Measurements from ENCODE around the gene KRR1.
"Not testable (repeated sequence)": the region's sequence is repeated elsewhere in the genome, so short reads cannot be mapped to it uniquely, and the experiment has no call there.

Gene KRR1

DNA sequence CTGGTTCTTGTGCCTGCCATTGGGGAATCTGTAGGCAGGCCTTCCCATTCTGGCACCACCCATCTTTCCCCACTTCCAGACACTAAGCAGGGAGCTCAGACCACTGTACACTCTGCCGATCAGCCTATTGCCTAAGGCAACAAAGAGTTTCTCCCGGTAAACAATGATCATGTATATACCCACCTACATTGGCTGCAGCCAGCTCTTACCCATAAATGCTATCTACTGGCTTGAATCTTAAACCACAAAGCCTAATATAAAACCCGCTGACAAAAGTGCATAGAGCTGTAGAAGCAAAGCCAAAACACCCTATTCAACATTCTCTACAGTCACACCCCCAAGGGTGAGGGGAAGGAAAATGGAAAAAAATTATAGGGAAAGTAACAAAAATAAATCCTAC, 51.7 kb downstream of the KRR1 start:
- DNase-seq (ENCODE audit: low read depth) = no peak
- TF ChIP-seq, protein P1, sequence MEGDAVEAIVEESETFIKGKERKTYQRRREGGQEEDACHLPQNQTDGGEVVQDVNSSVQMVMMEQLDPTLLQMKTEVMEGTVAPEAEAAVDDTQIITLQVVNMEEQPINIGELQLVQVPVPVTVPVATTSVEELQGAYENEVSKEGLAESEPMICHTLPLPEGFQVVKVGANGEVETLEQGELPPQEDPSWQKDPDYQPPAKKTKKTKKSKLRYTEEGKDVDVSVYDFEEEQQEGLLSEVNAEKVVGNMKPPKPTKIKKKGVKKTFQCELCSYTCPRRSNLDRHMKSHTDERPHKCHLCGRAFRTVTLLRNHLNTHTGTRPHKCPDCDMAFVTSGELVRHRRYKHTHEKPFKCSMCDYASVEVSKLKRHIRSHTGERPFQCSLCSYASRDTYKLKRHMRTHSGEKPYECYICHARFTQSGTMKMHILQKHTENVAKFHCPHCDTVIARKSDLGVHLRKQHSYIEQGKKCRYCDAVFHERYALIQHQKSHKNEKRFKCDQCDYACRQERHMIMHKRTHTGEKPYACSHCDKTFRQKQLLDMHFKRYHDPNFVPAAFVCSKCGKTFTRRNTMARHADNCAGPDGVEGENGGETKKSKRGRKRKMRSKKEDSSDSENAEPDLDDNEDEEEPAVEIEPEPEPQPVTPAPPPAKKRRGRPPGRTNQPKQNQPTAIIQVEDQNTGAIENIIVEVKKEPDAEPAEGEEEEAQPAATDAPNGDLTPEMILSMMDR (IDR thresholded peaks at IDR 0.05; ENCODE audit: low read depth, low read length, missing control alignments) = no peak
- no peak overlapping the region for H3K4me3 ChIP-seq (ENCODE audit: low read depth, low read length)

DNA sequence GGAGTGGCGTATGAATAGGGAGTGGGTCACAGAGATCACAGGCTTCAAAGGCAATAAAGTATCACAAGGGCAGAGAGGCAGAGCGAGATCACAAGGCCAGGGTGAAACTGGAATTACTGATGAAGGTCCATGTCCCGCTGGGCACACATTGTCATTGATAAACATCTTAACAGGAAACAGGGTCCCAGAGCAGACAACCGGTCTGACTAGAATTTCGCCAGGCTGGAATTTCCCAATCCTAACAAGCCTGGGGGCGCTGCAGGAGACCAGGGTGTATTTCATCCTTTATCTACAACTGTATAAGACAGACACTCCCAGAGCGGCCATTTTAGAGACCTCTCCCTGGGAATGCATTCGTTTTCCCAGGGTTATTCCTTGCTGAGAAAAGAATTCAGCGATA, 53.5 kb downstream of the KRR1 start:
- DNase-seq (ENCODE audit: low read depth); H3K4me3 ChIP-seq (ENCODE audit: low read depth, low read length): not testable (repeated sequence)

DNA sequence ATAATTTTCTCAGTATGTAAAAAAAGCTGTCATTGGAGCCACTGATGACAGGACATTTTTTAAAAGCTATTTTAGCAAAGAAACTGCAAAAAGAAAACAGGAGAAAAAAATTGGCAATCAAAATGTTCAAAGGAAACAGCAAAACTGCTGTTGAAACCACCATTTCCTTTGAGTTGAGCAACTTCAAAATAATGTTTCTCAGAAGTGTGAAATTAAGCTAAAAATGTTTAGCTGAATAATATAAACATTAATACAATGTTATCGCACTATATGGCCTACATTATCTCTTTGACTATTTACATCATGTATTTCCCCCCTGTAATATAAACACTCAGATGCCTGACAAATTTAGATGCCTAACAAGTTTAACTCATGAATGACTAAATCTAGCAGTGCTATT, 54.2 kb downstream of the KRR1 start:
- TF ChIP-seq, protein P1 (IDR thresholded peaks at IDR 0.05; ENCODE audit: low read depth, low read length, missing control alignments) = no peak
- H3K4me3 ChIP-seq (ENCODE audit: low read depth, low read length) = no peak overlapping the region
- DNase-seq (ENCODE audit: low read depth) = no peak

DNA sequence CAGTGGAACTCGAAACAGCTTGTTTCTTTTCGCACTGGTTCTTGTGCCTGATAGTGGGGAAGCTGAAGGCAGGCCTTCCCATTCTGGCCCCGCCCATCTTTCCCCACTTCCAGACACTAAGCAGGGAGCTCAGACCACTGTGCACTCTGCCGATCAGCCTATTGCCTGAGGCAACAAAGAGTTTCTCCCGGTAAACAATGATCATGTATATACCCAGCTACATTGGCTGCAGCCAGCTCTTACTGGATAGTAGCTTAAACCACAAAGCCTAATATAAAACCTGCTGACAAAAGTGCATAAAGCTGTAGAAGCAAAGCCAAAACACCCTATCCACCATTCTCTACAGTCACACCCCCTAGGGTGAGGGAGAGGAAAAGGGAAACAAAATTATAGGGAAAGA, 55.6 kb downstream of the KRR1 start:
- TF ChIP-seq, protein P1 (IDR thresholded peaks at IDR 0.05; ENCODE audit: low read depth, low read length, missing control alignments) = no peak
- no peak for DNase-seq (ENCODE audit: low read depth)
- H3K4me3 ChIP-seq (ENCODE audit: low read depth, low read length) = no peak overlapping the region

DNA sequence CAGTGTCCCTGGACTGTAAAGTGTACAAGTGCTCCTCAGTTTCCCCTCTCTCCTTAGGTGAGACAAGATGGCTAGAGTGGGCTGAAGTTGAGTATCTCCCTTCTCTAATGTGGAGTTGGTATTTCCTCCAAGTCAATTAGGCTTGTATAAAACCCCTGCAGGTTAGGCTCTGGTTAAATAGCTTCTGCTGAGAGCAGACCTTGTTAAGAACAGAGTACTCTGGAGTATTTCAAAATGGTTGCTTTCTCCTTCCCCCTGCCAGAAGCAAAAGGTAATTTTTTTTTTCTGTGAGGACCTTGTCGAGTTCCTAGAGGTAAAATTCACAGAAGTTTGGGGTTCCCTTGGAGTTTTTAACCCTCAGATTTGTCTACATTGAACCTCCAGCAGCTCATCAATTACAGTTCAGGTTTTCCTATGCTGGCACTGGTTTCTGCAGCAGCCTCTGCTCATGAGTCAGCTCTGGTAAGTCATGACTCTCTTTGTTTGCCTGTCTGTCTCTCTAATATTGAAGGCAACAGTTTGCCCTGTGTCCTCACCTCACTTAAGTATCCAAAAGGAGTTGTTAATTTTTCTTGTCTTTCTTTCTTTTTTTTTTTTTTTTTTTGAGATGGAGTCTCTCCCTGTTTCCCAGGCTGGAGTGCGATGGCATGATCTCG, 58.6 kb downstream of the KRR1 start:
- no peak overlapping the region for H3K4me3 ChIP-seq (ENCODE audit: low read depth, low read length)
- TF ChIP-seq, protein P1 (IDR thresholded peaks at IDR 0.05; ENCODE audit: low read depth, low read length, missing control alignments) = no peak
- DNase-seq (ENCODE audit: low read depth) = no peak

DNA sequence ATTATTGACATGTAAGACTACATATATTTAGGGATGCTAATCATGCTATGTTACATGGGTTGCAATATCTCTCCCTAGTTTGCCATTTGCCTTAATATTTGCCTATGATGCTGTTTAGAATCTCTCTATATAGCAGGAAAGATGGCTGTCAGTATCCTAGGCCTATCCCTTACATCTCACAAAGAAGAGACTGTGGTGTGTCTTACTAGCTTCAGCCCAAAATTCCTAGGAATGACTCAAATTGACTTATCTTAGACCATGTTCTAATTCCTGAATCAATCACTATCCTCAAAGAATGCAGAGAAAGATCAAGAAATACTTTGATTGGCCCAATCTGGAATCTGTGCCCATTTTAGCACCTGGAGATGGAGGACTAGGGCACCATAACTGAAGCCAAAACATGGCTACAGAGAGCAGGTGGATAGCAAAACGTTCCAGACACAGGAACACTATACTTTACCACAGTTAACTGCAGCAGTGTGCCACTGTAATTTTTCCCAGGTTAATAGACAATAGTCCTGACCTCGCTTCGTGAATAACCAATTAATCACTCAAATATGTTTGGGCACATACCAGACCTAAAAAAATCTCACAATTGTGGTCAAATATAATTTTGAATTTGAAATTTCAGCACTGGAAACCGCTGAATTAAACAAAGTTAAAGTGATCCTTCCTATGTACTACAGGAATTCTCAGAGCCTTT, 63.6 kb downstream of the KRR1 start:
- H3K4me3 ChIP-seq (ENCODE audit: low read depth, low read length) = no peak overlapping the region
- DNase-seq (ENCODE audit: low read depth) = no peak
- TF ChIP-seq, protein P1 (IDR thresholded peaks at IDR 0.05; ENCODE audit: low read depth, low read length, missing control alignments) = no peak

DNA sequence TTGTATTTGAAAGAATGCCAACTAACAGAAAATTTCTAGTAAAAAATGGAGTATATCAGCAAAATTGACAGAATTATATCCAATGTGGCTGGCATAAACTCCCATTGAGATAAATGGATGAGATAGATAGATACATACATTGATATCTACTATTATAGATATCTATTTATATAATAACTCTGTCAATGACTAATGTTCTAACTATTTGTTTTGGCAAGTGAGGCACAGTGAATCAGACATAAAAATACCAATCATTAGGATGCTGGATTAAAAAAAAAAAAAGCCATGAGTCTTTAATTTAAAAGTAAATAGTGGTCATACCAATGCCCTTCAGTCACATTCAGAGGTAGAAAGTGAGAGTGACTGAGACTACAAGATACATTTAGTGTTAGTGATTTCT, 64.6 kb downstream of the KRR1 start:
- TF ChIP-seq, protein P1 (IDR thresholded peaks at IDR 0.05; ENCODE audit: low read depth, low read length, missing control alignments) = no peak
- no peak for DNase-seq (ENCODE audit: low read depth)
- no peak overlapping the region for H3K4me3 ChIP-seq (ENCODE audit: low read depth, low read length)

DNA sequence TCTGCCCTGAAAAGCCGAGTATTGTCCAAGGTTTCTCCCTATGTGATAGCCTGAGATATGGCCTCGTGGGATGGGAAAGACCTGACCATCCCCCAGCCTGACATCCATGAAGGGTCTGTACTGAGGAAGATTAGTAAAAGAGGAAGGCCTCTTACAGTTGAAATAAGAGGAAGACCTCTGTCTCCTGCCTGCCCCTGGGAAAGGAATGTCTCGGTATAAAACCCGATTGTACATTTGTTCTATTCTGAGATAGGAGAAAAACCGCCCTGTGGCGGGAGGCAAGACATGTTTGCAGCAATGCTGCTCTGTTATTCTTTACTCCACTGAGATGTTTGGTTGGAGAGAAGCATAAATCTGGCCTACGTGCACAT, 66.3 kb downstream of the KRR1 start:
- DNase-seq (ENCODE audit: low read depth); H3K4me3 ChIP-seq (ENCODE audit: low read depth, low read length): not testable (repeated sequence)

Data from GM12864 (cell line).